Suppressor macrophage treated with lipopolysaccharide for 4 hours (primary cell): ENCODE data around the gene CDH13.
A peak's percentile ranks its signal among the peaks of the same experiment; 100 is the strongest.

ENCODE experiments used
- DNase-seq: peaks from one replicate; pipeline ENCODE4 v3.0.0-alpha.2; 2020

Gene CDH13

DNA sequence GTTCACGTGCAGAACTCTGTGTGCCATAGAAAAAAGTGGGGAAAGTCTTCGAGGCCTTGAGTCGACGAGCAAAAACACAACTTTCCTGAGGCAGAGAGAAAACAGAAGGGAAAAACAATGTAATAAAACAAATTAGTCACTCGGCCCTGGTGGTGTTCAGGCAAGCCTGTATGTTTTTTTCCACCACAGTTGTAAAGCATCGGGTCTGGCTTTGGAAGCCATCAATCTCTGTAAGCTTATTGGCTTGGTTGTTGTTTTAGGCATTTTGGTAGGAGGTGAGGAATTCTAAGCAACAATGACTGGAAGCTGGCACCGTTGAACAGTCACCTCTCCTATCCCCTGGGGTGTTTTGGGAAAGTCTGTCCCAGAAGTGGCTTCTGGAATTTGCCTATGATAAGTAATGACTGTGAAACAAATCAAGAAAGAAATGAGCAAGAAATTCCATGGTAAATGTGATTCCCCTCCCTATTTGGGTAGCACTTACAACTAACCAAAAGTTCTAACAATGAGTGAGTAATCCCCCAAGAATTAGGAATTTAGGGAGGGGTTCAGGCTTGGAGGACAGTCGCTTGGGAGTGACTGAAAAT is 2.8 kb downstream of the CDH13 start:
- no peak for DNase-seq

DNA sequence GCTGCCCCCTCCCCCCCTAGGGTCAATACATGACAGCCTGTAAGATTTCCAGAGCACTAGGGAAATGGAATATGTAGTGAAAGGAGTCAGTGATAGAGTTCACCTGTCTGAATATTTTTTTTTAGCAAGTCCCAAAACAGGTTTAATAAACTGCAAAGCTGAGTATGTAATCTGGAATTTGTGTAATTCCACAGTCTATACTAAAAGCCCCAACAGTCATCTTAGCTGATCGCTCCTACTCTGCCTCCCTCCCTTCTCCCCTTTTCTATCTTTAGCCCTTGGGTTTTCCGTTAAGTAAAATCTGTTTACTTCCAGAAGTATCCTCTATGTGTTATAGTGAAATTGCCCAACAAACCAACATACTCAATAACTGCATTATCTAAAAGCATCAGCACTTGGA is 3.5 kb downstream of the CDH13 start:
- no peak for DNase-seq

DNA sequence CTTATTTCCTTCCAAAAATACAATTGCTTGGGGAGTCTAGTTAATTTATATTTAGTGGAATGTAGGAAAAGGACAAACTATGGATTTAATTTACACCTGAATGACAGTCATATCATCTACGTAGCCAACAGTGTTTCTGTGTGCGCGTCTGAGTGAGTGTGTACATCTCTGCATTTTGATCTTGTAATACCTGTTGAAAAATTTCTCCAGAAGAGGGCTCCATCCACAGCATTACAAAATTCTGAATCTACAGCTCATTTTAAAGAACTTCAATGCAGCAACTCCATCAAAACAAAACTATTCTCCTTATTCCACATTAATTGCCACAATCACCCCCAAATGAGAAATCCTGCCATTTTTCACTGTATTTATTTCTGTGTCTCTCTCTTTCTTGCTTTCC is 3.9 kb downstream of the CDH13 start:
- DNase-seq = no peak

DNA sequence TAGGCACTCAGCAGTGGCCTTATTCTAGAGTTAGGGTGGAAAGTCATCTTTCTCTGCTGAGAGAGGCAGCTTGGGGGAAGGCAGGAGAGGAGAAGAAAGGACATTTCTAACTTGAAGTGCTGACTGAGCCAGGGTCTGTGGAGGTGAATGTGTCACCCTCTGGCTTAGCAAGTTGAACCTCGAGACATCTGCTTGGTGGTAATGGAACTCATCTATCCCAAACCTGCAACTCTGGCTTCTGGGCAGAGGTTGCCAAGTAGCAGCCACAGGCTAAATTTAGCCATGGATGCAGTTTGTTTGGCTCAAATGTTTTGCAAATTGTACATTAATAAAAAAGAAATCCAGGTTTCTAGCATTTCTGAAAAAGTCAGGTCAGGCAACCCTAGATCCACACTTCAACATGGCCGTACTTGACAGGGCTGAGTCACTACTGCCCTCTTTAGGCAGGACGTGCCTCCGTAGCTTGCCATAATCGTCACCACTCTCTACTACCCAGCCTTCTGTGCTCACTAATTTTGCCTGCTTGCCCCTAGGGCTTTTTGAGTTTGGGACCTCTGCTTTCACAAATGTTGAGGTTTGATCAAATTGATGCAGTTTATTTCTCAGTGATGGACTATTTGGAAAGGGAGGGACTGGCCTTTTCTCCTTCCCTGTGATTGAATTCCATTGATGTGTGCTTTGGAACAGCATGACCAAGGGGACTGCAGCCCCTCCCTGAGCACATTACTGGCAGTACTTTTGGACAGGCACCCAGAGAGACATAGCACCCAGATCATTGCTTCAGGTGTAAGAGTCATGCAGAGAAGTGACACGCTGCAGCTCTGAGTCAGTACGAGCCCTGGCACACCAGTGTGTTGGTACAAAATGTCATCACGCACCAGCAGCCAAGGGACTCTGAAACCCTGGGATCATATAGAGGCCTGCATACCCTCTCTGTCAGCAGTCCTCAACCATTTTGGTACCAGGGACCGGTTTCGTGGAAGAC is 5.2 kb downstream of the CDH13 start:
- DNase-seq = no peak

DNA sequence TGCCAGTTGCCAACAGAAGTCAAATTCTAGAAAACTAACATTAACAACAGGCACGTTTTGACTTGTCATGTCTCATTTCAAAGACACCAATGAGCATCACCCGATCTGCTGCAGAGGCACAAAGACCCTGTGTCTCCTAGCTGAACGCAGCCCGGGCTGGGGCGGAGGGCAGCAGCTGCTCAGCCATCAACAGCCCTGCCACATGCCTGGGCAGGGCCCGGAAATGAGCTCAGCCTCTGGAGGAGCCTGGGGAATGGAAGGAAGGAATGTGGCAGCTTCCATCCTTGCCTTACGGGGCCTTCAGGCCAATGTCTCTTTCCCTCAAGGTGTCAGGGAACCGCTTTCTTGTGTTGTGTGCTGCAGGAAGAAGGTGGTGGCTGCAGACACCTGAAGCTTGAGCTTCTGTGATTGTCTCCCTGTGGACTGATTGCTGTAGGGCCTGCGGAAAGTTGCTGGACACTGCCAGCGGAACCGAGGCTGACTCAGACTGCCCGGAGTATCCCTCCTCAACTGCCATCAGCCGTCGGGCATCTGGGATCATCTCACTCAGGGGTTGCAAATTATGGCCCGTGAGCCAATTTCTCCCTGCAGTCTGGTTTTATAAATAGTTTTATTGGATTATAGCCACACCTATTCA is 7.3 kb downstream of the CDH13 start:
- no peak for DNase-seq

DNA sequence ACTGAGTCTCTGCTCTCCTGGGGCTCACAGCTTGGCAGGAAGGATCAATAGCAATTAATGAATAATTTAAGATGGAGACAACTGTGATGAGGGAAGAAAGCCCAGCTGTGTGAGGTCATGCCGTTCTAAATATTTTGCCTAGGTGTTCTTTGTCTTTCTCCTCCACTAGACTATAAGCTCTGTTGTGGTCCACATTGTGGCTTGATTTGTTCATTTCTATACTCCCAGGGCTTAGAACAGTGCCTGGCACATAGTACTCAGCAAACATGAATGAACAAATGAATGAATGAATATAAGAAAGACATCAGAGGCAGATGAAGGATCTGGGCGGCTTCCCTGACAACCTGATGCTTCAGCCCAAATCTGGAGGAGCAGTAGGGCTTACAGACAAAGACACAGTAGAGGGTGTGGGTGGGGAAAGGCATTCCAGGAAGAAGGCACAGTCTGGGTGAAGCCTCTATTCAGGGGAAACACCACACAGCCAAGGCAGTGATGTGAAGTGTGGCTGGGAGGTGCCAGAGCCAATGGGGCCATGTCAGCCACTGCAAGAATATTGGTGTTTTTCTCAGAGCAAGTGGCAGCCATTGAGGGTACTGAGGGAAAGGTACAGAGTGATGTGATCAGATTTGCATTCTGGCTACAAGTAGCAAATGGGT is 8.3 kb downstream of the CDH13 start:
- no peak for DNase-seq

DNA sequence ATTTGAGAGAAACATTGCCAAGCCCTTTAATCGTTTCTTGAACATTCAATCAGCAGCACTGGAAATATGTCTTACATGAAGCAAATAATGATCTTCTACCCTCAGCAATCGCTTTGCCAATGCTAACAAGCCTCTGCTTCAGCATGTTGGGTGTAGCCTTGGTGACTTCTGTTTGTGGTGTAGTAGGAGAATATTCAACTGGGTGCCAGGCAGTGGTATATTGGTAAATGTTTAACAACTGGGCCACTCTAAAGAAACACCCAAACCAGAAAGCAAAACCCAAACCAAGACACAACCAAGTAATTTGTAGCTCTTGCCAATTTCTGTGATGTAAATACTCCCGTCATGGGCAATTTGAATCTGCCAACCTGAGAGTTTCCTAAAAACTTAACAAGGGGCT is 9.7 kb downstream of the CDH13 start:
- no peak for DNase-seq

DNA sequence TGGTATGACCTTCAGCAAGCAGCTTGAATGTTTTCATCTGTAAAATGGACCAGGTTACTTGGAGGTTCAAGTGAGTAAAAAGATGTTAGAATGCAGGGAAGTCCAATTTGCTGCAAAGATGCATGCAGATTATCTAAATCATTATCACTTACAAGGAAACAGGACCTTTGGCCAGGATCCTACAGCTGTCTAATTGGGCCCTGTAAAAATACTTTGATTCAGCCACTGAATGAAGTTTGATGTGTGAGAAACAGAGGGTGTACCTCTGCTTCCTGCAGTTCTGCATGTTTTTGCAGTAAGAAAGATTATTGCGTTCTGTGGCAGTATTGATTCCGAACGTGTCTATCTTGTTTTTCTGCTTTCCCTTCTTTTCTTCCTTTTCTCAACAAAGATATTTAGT is 10.2 kb downstream of the CDH13 start:
- DNase-seq = no peak

DNA sequence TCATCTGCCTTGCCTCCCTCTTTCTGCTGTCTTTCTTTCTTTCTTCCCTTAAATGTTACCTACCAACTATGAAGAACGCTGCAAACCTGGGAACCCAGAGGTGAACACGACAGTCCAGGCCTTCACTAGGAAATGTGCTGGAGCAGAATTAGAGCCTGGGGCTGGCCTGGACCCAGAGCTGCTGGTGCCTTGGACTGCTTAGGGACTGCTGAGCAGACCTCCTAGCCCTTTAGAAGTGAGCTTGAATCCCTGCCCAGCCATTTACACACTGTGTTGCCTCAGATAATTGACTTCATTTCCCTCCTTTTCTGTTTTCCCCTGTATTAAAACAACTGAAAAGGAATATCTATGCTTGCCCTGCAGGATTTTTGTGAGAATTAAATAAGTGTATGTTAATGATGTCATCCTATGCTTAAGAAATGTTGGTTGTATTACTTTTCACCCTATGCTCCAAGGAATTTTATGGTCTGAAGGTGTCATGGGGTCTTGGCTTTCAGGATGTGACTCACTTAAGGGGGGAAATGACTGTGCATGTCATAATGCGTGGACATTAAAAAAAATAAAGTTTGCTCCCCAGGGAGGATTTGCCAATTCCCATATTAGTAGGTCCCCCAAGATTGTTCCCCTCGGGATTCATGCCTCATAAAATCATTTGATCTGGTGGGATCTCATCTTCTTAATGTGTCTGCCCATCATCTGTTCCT is 11.5 kb downstream of the CDH13 start:
- DNase-seq = no peak

DNA sequence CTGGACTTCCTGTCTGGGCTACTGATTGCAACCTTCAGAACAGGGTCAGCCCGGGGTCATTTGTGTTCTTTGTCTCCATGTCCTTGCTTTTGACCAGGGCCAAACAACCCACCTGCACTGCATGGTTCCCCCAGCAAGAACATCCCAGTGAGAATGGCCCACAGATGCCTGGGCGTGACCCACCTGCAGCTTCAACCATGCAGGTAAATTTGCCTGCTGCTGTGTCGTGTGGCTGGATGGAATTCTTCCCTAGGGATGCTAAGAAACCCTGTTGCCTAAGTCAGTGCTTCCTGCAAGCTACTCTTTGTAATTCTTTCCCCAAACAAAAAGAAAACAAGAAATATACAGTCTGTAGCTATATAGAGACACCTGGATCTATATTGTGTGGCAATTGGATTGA is 12.5 kb downstream of the CDH13 start:
- DNase-seq = no peak

DNA sequence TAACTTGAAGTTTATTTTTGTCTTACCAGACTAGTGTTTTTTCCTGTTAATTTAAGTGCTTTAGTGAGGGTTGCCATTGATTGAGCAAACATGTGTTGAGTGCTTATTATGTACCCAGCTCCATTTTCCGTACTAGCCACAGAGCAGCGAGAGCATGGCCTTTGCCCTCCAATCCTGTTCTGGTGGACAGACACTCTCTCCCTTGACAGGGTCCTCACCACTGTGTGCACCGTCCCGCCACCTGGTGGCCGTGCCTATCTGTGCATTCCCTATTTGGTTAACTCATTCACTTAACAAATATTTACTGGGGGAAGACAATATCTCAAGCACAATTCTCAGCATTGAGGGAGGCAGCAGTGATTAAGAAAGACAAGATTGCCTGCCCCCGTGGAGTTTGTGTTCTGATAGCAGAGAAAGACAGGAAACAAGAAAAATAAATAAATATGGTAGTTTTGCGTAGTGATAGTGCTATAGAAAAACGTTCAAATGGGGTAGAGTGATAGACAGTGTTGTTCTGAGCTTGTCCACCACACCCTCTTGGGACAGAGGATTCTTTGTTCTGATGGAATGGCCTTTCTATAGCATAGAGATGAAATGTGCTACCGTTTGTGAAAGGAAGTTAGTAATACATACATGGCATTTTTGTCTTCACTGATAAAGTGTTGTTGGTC is 13.0 kb downstream of the CDH13 start:
- peak; percentile 27 for DNase-seq

DNA sequence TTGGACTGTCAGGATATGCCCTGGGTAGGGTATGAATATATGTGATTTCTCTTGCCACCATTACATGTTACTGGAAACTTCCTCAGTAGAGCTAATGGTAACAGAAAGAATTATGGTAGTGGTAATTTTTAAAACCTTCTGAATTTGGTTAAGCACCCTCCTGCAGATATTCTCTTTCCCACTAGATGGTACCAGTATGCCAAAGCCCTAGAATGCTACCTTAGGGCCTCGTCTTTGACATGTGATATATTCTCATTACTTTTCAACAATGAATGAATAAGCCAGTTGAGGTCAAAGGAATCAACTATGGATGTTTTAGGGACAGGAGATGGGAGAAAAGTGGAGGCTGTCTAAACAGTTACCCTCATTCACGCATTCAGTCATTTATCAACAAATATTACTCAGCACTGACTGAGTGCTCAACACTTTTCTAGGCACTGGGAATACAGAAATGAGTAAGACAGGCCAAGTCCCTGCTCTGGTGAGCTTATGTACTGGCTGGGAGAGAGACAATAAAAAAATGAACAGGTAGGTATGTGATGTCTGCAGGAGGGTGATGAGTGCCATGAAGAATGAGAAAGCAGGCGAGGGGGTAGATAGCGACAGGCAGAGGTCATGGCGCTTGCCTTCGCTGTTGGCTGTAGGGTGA is 14.7 kb downstream of the CDH13 start:
- no peak for DNase-seq

DNA sequence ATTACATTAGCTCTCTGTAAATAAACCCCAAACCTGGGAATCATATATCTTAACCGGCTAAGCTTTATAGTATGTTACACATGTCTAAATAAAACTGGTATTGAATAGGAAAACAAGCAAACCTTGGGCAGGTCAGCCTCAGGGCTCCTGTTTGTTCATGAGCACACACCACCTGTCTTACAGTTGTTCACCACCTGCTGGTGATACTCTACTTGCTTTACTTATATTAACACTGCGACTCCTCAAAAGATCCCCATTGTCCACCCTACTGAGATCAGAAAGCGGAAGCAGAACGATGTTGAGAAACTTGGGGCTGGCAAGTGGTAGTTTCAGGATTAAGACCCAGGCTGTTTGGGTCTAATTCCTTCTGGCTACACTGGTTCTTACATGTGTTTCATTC is 16.4 kb downstream of the CDH13 start:
- no peak for DNase-seq

DNA sequence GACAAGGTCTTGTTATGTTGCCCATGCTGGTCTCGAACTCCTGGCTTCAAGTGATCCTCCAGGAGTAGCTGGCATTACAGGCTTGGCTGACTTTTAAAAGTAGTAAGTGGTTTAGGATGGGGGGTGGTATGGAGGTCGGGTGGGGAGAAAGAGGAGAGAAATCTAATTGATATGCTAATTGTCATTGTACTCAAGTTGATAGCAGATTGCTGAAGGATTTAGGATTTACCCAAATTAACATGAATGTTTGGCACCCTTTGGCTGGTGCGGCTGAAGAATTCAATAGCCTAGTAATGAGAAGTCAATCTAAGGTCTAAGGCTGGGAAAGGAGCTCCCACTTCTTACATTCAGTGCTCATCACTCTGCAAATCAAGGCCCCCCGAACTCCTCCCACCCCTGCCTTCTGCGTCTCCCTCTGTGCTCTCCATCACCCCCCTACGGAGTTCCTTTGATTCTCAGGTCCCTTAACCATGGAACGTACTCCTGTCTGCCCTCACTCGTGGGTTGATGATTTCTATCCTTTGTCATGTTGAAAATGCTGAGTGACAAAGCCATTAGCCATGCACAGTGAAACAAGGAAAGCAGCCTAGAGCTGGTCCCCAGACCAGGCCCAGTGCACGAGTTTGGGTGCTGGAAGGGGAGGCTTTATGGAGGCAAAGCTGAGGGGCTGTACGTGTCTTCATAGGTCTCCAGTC is 17.3 kb downstream of the CDH13 start:
- DNase-seq = no peak

DNA sequence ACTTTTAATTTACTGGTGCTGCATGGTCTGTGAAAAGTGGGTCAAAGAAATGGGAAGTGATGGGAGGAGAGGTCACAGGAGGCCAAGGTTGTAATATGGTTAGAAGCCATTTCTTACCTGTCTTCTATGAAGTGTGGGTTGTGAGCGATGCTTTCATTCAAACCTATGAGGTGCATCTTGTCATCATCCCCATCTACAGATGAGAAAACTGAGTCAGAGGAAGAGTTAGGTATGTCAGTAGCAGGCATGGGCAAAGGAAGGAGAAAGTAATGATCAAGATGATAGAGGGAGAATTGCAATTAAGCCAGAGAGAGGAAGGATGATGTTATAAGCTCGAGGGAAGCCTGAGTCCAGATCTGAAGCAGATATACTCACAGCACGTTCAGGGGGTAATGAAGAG is 19.7 kb downstream of the CDH13 start:
- DNase-seq = no peak

DNA sequence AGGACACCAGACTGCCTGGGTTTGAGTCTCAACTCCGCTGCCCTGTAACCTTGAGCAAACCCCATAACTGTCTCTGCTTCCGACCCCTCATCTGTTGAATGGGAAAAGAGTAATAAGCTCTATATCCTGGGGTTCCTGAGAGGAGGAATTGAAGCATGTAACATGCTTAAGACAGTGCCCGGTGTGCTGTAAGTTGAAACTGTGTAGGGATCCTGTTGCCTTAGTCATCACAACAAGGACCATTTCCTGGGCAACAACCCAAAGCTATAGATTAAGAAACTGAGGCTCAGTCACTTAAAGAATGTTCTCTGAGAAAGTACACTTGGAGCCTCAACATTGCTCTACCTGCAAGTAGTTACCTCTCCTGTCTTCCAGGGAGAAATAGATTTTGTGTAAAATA is 23.0 kb downstream of the CDH13 start:
- DNase-seq = no peak

DNA sequence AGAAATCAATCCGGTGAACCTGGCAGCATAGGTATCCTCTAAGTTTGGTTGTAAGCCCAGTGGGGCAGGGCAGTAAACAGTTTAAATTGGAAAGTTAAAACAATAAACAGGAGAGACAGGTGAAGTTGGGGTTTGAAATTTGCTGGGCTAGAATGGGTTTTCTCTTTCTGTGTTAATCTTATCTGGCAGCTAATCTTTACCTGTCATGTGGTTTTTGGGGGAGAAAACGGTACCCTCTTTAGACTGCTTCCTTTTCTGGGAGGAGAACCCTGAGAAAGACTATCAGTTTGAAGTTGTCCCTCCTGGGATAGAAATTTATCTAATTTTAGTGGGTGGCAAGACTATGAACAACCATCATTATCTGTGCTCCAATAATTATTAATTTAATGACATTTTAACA is 24.0 kb downstream of the CDH13 start:
- DNase-seq = no peak

DNA sequence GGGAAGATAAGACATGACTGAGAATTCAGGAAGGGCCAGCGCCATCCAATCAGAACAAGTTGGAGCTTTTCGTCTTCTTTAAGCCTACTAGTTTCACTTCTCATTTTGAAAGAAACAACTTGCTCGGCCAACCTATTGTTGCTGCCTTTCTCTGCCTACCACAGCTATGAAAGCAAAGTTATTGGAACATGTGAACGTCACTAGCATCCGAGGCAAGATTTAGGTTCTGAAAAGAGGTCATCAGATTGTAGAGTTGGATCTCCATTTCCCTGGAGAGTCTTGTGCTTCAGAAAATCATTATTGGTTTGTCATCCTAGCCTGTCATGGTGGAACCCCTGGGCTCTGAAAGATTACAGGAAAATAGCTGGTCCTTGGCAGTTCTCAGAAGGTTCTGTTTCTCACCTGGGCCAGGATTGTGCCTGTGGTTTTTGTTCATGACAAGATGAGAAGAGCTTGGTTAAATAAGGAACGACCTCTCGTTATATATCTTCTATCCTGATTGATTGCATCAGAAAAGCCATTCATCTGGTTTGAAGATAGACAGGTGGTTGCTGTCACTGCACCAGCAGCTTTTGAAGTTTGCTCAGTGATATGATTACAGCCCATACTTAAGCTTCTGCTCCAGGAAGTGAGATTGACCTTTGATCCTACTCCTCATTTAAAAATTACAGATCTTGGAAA is 25.3 kb downstream of the CDH13 start:
- no peak for DNase-seq

DNA sequence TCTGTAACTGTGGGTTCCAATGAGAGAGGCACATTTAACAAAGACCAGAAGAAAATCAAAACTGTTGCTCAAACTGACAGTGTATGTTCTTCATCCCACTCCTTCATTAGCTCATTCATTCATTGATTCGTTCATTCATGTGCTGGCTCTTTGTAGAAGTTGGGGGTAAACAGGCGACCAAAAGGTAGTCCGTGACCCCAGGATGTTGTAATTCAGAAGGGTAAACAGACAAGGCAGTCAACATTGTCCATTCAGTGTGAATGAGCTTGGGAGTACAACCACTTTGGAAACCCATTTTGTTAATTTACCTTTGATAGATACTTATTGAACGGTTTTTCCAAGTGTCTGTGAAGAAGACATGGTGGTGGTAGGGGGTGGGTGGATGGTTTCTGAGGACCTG is 26.1 kb downstream of the CDH13 start:
- DNase-seq = no peak
